GM13977 (cell line): ENCODE results near the gene RASAL2.

Experiments
- DNase-seq: peaks from one replicate; pipeline ENCODE4 v3.0.0; 2012; ENCODE audit warnings: low spot score
- in situ Hi-C: fragments of 300-500 bp; cut with MboI; formaldehyde crosslinking; loops from one replicate; pipeline ENCODE4 v1.12.0; 2022; ENCODE audit warnings: low sequenced_read_pairs, low pct_unique_long_range_greater_than_20kb, mixed read lengths, inconsistent platforms; ENCODE audit not compliant: unreplicated experiment
- TF ChIP-seq, protein P1 (sequence below): IDR thresholded peaks from 2 replicates; pipeline ENCODE4 v1.5.1; 2012; ENCODE audit warnings: mild to moderate bottlenecking, control low read depth; ENCODE audit not compliant: insufficient read depth; ENCODE audit errors: extremely low read depth, missing control alignments

Gene RASAL2

DNA sequence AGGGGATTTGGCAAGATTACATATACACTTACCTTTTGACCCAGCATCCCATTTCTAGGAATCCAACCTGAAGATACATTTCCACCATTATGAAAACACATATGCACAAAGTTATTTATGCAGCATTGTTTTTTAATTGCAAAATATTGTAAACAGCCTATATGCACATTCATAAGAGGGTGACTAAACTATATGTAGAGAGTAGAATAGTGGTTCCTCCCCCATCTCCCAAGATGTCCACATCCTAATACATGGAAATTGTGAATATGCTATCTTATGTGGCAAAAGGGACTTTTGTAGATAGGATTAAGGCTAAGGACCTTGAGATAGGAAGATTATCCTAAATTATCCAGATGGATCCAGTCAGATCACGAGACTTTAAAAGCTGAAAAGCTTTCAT, 311.2 kb downstream of the RASAL2 start:
- in situ Hi-C loops, result no loop called here

DNA sequence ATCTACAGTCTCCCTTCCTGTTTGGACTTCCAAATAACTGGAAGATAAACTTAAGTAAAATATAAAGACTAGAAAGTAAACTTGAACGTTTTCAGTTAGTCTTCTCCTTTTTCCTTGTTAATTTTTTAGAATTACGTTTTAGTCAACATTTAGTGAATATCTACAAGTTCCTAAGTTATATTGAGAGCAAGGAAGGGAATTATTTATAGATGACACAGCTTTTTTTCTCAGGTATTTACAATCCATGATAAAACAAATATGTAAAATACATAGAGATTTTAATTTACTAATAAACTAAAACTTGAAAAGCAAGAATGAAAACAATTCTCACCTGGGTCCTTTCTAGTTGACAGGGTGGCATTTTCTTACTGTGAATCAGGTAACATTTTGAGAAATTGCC, 313.3 kb downstream of the RASAL2 start:
- no peak for DNase-seq
- TF ChIP-seq, protein P1, sequence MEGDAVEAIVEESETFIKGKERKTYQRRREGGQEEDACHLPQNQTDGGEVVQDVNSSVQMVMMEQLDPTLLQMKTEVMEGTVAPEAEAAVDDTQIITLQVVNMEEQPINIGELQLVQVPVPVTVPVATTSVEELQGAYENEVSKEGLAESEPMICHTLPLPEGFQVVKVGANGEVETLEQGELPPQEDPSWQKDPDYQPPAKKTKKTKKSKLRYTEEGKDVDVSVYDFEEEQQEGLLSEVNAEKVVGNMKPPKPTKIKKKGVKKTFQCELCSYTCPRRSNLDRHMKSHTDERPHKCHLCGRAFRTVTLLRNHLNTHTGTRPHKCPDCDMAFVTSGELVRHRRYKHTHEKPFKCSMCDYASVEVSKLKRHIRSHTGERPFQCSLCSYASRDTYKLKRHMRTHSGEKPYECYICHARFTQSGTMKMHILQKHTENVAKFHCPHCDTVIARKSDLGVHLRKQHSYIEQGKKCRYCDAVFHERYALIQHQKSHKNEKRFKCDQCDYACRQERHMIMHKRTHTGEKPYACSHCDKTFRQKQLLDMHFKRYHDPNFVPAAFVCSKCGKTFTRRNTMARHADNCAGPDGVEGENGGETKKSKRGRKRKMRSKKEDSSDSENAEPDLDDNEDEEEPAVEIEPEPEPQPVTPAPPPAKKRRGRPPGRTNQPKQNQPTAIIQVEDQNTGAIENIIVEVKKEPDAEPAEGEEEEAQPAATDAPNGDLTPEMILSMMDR, result no peak
- in situ Hi-C loops, result no loop called here

More for the DNA sequence above, 311.2 kb downstream of the RASAL2 start:
- TF ChIP-seq, protein P1, result no peak
- no peak for DNase-seq

DNA sequence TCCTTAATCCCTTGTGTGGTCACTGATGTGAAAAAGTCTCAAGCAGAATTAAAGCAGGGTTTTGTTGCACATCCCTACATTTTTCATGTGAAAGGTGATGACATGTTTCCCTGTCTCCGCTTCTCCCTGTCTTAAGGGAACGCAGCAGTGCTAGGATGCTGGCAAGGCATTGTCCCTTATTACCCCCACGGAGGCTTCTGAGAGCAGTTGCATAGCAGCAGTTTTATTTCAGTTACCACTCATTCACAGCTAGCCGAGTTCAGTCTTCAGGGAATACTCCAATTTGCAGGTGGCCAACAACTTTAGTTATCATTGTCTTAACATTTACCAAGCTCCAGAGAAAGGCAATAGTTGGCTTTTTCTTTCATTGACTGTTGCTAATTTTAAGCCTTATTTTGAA, 313.8 kb downstream of the RASAL2 start:
- in situ Hi-C loops, result no loop called here

DNA sequence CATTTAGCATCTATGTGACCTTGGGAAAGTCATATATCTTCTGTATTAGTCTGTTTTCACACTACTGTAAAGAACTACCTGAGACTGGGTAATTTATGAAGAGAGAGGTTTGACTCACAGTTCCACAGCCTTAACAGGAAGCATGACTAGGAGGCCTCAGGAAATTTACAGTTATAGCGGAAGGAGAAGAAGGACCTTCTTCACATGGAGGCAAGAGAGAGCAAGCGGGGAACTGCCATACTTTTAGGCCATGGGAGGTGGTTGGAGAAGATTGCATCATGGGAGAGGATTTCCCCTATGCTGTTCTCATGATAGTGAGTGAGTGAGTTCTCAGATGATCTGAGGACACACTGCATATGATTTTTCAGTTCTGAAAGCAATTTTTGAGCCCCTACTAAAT, 315.0 kb downstream of the RASAL2 start:
- TF ChIP-seq, protein P1, result no peak
- in situ Hi-C loops, result no loop called here
- no peak for DNase-seq

More for the DNA sequence above, 313.8 kb downstream of the RASAL2 start:
- TF ChIP-seq, protein P1, result no peak
- no peak for DNase-seq

DNA sequence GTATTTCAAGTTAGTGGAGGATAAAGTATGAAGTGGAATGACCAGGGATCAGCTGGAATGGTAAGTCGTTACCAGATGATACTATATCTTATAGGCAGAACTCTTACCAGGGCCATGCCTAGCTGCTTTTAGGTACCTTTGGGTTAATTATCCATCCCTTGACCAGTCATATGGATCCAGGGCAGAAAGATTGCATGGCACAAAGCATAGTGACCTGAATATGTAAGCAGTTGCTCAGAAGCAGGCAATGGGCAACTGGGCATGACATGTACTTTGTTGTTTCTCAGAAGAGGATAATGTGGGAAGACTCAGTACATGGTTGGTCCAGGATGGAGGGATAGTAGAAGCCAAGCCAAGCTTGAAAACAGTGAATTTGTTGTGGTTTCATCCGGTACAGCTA, 315.6 kb downstream of the RASAL2 start:
- TF ChIP-seq, protein P1, result no peak
- in situ Hi-C loops, result no loop called here
- no peak for DNase-seq

DNA sequence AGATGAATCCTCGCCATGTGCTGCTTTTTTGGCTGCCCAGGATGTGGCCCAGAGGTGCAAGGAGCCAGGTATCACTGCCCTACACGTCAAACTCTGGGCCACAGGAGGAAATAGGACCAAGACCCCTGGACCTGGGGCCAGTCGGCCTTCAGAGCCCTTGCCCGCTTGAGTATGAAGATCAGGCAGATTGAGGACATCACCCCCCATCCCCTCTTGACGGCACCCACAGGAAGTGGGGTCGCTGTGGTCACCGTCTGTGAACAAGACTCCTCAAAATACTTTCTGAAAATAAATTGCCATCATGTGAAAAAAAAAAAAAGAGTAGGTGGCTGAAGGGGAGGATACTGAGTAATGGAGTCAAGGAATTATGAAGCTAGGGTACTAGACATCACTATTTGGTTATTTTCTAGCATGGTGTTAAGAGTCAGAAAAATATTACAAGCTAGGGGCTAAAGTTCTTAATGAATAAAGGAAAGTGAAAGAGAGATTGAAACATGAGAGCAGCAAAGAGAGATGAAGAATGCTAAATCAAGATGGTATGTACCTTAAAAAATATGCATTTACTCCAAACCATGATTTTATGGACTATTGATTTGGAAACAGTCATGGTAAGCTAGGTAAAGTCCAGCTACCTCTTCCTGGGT, 318.0 kb downstream of the RASAL2 start:
- TF ChIP-seq, protein P1, result no peak
- in situ Hi-C loops, result no loop called here
- DNase-seq, result peak; percentile 17
